Keratinocyte (primary cell): ENCODE measurements around the gene DNAH10. TPM values are rescaled to one million over a fixed set of nuclear protein-coding genes. Genes with fewer than 3 reads are reported as not detected.

Experiments used
- DNase-seq: peaks from one replicate; pipeline ENCODE4 v3.0.0-alpha.2; 2011; ENCODE audit warnings: low read depth, missing footprints, low spot score
- FAIRE-seq: peaks from 2 replicates; lab custom pipeline; 2011; peaks lifted over from hg19 to GRCh38; lab: Jason Lieb, UNC
- H2AFZ ChIP-seq: 2 replicates; pipeline ENCODE4 v1.6.0; 2012; ENCODE audit warnings: low read length, control low read depth, inconsistent platforms; ENCODE audit not compliant: control insufficient read depth
- H3K27ac ChIP-seq: 2 replicates; pipeline ENCODE4 v1.5.1; 2011; ENCODE audit warnings: low read length; ENCODE audit not compliant: control insufficient read depth, insufficient read depth
- H3K27me3 ChIP-seq: 3 replicates; pipeline ENCODE4 v1.6.0; 2011; ENCODE audit warnings: low read length; ENCODE audit not compliant: control insufficient read depth, insufficient read depth; ENCODE audit errors: extremely low read depth
- H3K36me3 ChIP-seq, 2 experiments: 2 replicates in 1 of 2; 3 replicates in 1 of 2; pipeline ENCODE4 v1.5.1; 2011; ENCODE audit warnings: low read length in 2 of 2, mild to moderate bottlenecking in 1 of 2; ENCODE audit not compliant: control insufficient read depth in 2 of 2, insufficient read depth in 2 of 2; ENCODE audit errors: extremely low read depth in 1 of 2
- H3K4me1 ChIP-seq: 3 replicates; pipeline ENCODE4 v1.5.1; 2011; ENCODE audit warnings: low read length; ENCODE audit not compliant: control insufficient read depth, insufficient read depth; ENCODE audit errors: extremely low read depth
- H3K4me2 ChIP-seq: 3 replicates; pipeline ENCODE4 v1.6.0; 2011; ENCODE audit warnings: low read depth, low read length; ENCODE audit not compliant: control insufficient read depth, insufficient read depth; ENCODE audit errors: extremely low read depth
- H3K4me3 ChIP-seq, 3 experiments: fragments of 200-600 bp in 1 of 3; sonication (generic) in 1 of 3; 2 replicates in 2 of 3; 3 replicates in 1 of 3; pipeline ENCODE4 v1.5.1; 2011 to 2016; ENCODE audit warnings: low read length in 3 of 3, mild to moderate bottlenecking in 3 of 3, control low read depth in 2 of 3, inconsistent platforms in 1 of 3, low read depth in 1 of 3, mixed read lengths in 1 of 3, mixed run types in 1 of 3, moderate library complexity in 1 of 3; ENCODE audit not compliant: control insufficient read depth in 2 of 3, insufficient read depth in 2 of 3; ENCODE audit errors: extremely low read depth in 1 of 3
- H3K79me2 ChIP-seq: 2 replicates; pipeline ENCODE4 v1.6.0; 2012; ENCODE audit warnings: low read length; ENCODE audit not compliant: control insufficient read depth, insufficient read depth
- H3K9ac ChIP-seq: 3 replicates; pipeline ENCODE4 v1.6.0; 2011; ENCODE audit warnings: low read length; ENCODE audit not compliant: control insufficient read depth, insufficient read depth; ENCODE audit errors: extremely low read depth
- H3K9me1 ChIP-seq: 3 replicates; pipeline ENCODE4 v1.6.0; 2011; ENCODE audit warnings: low read length; ENCODE audit not compliant: control insufficient read depth, insufficient read depth; ENCODE audit errors: extremely low read depth
- H3K9me3 ChIP-seq: 2 replicates; pipeline ENCODE4 v1.5.1; 2012; ENCODE audit warnings: low read depth, low read length; ENCODE audit not compliant: control insufficient read depth
- H4K20me1 ChIP-seq: 3 replicates; pipeline ENCODE4 v1.6.0; 2011; ENCODE audit warnings: low read length; ENCODE audit not compliant: control insufficient read depth, insufficient read depth; ENCODE audit errors: extremely low read depth
- EZH2 ChIP-seq: IDR thresholded peaks from one replicate; pipeline ENCODE4 v1.6.1; 2012; ENCODE audit warnings: inconsistent platforms, mild to moderate bottlenecking, low read length, moderate library complexity
- dilution Hi-C: fragments of 300-500 bp; cut with MboI; formaldehyde crosslinking; loops from one replicate; pipeline ENCODE4 v1.7.0; 2020; ENCODE audit warnings: low sequenced_read_pairs; ENCODE audit not compliant: extremely low pct_ligation_motif_present
- polyA plus RNA-seq, 5 experiments: library from polyadenylated mRNA; depleted of rRNA in 3 of 5; stranded (reverse) in 3 of 5; stranded (forward) in 1 of 5; unstranded in 1 of 5; fragments of >200 nt; gene quantifications; 1 replicate in 1 of 5; 2 replicates in 3 of 5; 3 replicates in 1 of 5; pipeline versions ENCODE4 v1.2.1 to v1.2.3, GENCODE V29; 2011 to 2012; ENCODE audit warnings: missing spikeins in 2 of 5, low read depth in 1 of 5, low replicate concordance in 1 of 5
- TF ChIP-seq, protein P1 (sequence below), 3 experiments: IDR thresholded peaks in 1 of 3; conservative IDR thresholded peaks in 1 of 3; optimal IDR thresholded peaks in 1 of 3; 2 replicates in 2 of 3; 3 replicates in 1 of 3; pipeline versions ENCODE3 to v1.5.1; 2011; ENCODE audit warnings: low read length in 3 of 3, mild to moderate bottlenecking in 3 of 3, moderate library complexity in 2 of 3, control low read depth in 1 of 3, inconsistent platforms in 1 of 3; ENCODE audit not compliant: insufficient read depth in 2 of 3; ENCODE audit errors: extremely low read depth in 1 of 3

Gene DNAH10
- polyA plus RNA-seq, 1 donor (not counting 4 experiments of a cell fraction or from before 2014, with no cell fraction given), result 0.08 TPM

DNA sequence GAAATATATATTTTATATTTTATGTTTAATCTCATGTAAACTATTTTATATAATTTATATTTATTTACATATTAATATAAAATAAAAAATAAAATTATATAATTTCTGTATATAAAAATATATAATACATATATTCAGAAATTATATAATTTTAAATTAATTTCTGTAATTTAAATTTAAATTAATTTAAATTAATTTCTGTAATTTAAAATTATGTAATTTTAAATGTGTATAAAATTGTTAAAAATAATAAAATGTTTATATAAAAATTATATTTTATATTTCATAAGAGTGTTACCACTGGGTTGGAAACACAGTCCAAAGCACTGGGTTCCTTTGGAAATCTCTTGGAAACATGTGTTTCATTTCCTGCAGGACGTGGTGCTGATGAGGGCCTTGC, 94.6 kb downstream of the DNAH10 start:
- no peaks in the 10 kb centered on the region for H3K36me3 ChIP-seq
- no peak overlapping the region for H3K27ac ChIP-seq
- FAIRE-seq (no peak), DNase-seq (no peak)
- peaks cover 6% of the 10 kb centered on the region for H3K27me3 ChIP-seq
- H3K4me1 ChIP-seq, result no peaks in the 10 kb centered on the region
- no peak overlapping the region for H3K4me3 ChIP-seq
- no peaks in the 10 kb centered on the region for H3K79me2 ChIP-seq
- no peak overlapping the region for H3K4me2 ChIP-seq
- no peaks in the 10 kb centered on the region for H3K9me3 ChIP-seq
- no peaks in the 10 kb centered on the region for H3K9me1 ChIP-seq
- H4K20me1 ChIP-seq, result no peaks in the 10 kb centered on the region
- dilution Hi-C loops, result no loop called here
- no peak for TF ChIP-seq EZH2
- TF ChIP-seq, protein P1, sequence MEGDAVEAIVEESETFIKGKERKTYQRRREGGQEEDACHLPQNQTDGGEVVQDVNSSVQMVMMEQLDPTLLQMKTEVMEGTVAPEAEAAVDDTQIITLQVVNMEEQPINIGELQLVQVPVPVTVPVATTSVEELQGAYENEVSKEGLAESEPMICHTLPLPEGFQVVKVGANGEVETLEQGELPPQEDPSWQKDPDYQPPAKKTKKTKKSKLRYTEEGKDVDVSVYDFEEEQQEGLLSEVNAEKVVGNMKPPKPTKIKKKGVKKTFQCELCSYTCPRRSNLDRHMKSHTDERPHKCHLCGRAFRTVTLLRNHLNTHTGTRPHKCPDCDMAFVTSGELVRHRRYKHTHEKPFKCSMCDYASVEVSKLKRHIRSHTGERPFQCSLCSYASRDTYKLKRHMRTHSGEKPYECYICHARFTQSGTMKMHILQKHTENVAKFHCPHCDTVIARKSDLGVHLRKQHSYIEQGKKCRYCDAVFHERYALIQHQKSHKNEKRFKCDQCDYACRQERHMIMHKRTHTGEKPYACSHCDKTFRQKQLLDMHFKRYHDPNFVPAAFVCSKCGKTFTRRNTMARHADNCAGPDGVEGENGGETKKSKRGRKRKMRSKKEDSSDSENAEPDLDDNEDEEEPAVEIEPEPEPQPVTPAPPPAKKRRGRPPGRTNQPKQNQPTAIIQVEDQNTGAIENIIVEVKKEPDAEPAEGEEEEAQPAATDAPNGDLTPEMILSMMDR (optimal IDR thresholded peaks at IDR 0.05 in 1 of 3, IDR thresholded peaks at IDR 0.05 in 1 of 3, conservative IDR thresholded peaks at IDR 0.05 in 1 of 3; ENCODE audit: extremely low read depth in 1 of 3, insufficient read depth in 2 of 3, low read length in 3 of 3), result no peak
- H2AFZ ChIP-seq, result no peak overlapping the region
- H3K9ac ChIP-seq, result no peak overlapping the region

DNA sequence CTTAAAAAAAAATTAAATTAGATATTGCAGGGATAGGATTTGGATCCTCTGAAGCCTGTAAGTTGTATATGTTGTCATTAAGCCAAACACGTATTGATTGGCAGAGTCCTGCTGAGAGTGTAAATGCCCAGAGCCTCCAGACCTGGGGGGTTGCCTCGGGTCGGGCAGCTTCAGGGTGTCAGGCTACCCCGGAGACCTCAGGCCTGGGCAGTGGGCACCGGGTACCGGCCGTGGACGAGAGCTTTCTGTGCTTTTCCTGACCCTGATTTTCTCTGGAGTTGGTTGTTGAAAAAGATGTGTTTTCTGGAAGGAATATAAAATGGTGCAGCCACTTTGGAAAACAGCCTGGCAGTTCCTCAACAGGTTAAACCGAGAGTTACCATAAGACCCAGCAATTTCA, 96.1 kb downstream of the DNAH10 start:
- DNase-seq (no peak), FAIRE-seq (no peak)
- Histone ChIP-seq H2AFZ (no peak overlapping the region), H3K4me1 (no peaks in the 10 kb centered on the region), H3K36me3 (no peaks in the 10 kb centered on the region), H3K9me1 (no peaks in the 10 kb centered on the region), H3K4me2 (no peak overlapping the region), H3K4me3 (no peak overlapping the region), H3K9ac (no peak overlapping the region), H3K79me2 (no peaks in the 10 kb centered on the region), H3K27me3 (peaks cover 6% of the 10 kb centered on the region), H3K27ac (no peak overlapping the region), H3K9me3 (no peaks in the 10 kb centered on the region), H4K20me1 (no peaks in the 10 kb centered on the region)
- TF ChIP-seq, protein P1 (optimal IDR thresholded peaks at IDR 0.05 in 1 of 3, IDR thresholded peaks at IDR 0.05 in 1 of 3, conservative IDR thresholded peaks at IDR 0.05 in 1 of 3; ENCODE audit: extremely low read depth in 1 of 3, insufficient read depth in 2 of 3, low read length in 3 of 3), result no peak
- no peak for TF ChIP-seq EZH2
- dilution Hi-C loops, result no loop called here
